Mesendoderm (in vitro differentiated cells): Measurements from ENCODE around the gene PRPF4.

ENCODE experiments used
- DNase-seq: peaks from one replicate; pipeline ENCODE4 v3.0.0; 2013
- H2AK5ac ChIP-seq: 2 replicates; pipeline ENCODE4 v1.6.1; 2013; ENCODE audit warnings: low read length, inconsistent platforms
- H2BK120ac ChIP-seq: 2 replicates; pipeline ENCODE4 v1.6.1; 2013; ENCODE audit warnings: low read depth, mild to moderate bottlenecking, low read length, moderate library complexity, mixed read lengths
- H2BK15ac ChIP-seq: replicated peaks from 2 replicates; pipeline ENCODE4 v1.6.1; 2013; ENCODE audit warnings: low read depth, mild to moderate bottlenecking, moderate library complexity
- H2BK5ac ChIP-seq: 2 replicates; pipeline ENCODE4 v1.6.1; 2013; ENCODE audit warnings: low read length, inconsistent platforms
- H3K18ac ChIP-seq: 2 replicates; pipeline ENCODE4 v1.6.1; 2013; ENCODE audit warnings: mild to moderate bottlenecking, low read length, mixed read lengths
- H3K23ac ChIP-seq: one replicate; pipeline ENCODE4 v1.6.1; 2013; ENCODE audit warnings: low read length
- H3K27ac ChIP-seq: 2 replicates; pipeline ENCODE4 v1.5.1; 2013; ENCODE audit warnings: low read depth, mild to moderate bottlenecking, inconsistent platforms, low read length, moderate library complexity
- H3K27me3 ChIP-seq: 2 replicates; pipeline ENCODE4 v1.6.1; 2013; ENCODE audit warnings: low read length, control low read depth, mild to moderate bottlenecking, inconsistent platforms; ENCODE audit not compliant: insufficient read depth, poor library complexity
- H3K36me3 ChIP-seq: 2 replicates; pipeline ENCODE4 v1.6.1; 2013; ENCODE audit warnings: low read length, inconsistent platforms; ENCODE audit not compliant: control insufficient read depth, insufficient read depth
- H3K4ac ChIP-seq: one replicate; pipeline ENCODE4 v1.6.1; 2013; ENCODE audit warnings: low read depth, mild to moderate bottlenecking, low read length, moderate library complexity
- H3K4me1 ChIP-seq: 2 replicates; pipeline ENCODE4 v1.6.1; 2013; ENCODE audit warnings: low read depth, low read length, inconsistent platforms; ENCODE audit not compliant: control insufficient read depth
- H3K4me2 ChIP-seq: 2 replicates; pipeline ENCODE4 v1.6.1; 2013; ENCODE audit warnings: low read length
- H3K4me3 ChIP-seq: 2 replicates; pipeline ENCODE4 v1.5.1; 2013; ENCODE audit warnings: mild to moderate bottlenecking, low read length
- H3K56ac ChIP-seq: one replicate; pipeline ENCODE4 v1.6.1; 2013; ENCODE audit warnings: low read length
- H3K79me1 ChIP-seq: 2 replicates; pipeline ENCODE4 v1.6.1; 2013; ENCODE audit warnings: low read length, inconsistent platforms
- H3K79me2 ChIP-seq: 2 replicates; pipeline ENCODE4 v1.6.1; 2013; ENCODE audit warnings: mild to moderate bottlenecking, low read length; ENCODE audit not compliant: control insufficient read depth, insufficient read depth
- H3K9ac ChIP-seq: 2 replicates; pipeline ENCODE4 v1.6.1; 2013; ENCODE audit warnings: low read length, inconsistent platforms
- H4K5ac ChIP-seq: one replicate; pipeline ENCODE4 v1.6.1; 2013; ENCODE audit warnings: low read length
- H4K8ac ChIP-seq: one replicate; pipeline ENCODE4 v1.6.1; 2013; ENCODE audit warnings: low read depth, mild to moderate bottlenecking, control low read depth, low read length, moderate library complexity
- WGBS: extraction: QIAGEN DNeasy Blood & Tissue Kit; methylation state at CpG from one replicate; pipeline ENCODE4 v1.1.7; 2013; ENCODE audit warnings: low lambda C conversion rate, missing lambda C conversion rate; ENCODE audit not compliant: insufficient coverage; ENCODE audit errors: extremely low coverage; 5-methylcytosine and 5-hydroxymethylcytosine counted together

The PRPF4 gene

DNA sequence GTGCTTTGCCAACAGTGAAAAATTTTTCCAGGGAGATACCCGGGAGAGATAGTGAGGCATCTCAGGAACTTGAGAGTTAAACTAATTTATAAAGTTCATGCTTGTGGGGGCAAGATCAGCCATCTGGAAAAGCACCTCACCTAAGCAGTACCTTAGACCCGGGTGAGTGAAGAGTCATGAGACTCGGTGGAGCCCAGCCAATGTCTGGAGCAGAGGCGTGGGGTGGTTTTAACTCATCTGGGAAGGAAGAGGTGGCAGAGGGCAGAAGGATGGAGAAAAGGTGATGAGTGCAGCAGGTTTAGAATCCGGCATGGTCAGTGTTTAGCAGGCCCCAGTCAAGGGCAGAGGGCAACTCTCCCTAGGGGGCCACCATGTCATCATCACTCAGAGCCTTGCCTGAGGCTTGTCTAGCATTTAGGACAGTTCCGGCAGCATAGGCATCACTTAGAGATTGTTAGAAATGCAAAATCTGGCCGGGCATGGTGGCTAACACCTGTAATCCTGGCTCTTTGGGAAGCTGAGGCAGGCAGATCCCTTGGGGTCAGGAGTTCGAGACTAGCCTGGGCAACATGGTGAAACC lies 32.0 kb downstream of the PRPF4 start:
- Histone ChIP-seq H3K79me1 (no peaks in the 10 kb centered on the region), H3K79me2 (no peaks in the 10 kb centered on the region), H4K5ac (no peak overlapping the region), H3K23ac (no peak overlapping the region), H3K4me1 (no peaks in the 10 kb centered on the region), H3K4me2 (no peak overlapping the region), H3K4me3 (no peak overlapping the region), H3K27ac (no peak overlapping the region), H3K9ac (no peak overlapping the region), H2AK5ac (no peak overlapping the region), H2BK5ac (no peak overlapping the region), H3K4ac (no peak overlapping the region), H3K56ac (no peak overlapping the region), H2BK15ac (no peak overlapping the region), H4K8ac (no peak overlapping the region), H2BK120ac (no peak overlapping the region), H3K36me3 (no peaks in the 10 kb centered on the region), H3K27me3 (no peaks in the 10 kb centered on the region), H3K18ac (no peak overlapping the region)
- DNase-seq = no peak
- WGBS = no CpG with 5 or more reads among the region's 8 CpGs

DNA sequence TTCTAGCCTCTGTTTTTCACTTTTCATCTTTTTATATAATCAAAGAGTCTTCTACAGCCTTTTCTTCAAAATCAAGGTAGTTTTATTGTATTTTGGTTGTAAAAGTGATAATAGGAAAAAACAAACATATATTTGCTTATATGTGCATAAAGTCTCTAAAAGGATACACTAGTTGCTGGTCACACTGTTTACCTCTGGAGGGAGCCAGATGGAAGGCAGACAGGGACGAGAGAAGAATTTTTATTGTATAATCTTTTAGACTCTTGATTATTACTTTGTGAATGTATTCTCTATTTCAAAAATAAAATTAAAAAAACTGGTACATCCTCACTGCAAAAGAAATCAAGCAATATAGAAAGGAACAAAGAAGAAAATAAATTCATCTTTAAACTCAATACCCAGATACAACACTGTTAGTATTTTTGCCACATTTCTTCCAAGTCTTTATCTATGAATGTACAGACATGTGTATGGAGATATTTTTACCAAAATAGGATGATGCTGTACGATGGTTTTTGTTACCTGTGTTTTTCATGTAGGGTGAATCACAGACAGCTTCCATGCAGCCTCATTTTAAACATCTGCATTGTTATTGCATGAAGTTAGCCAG lies 33.9 kb downstream of the PRPF4 start:
- Histone ChIP-seq H2BK5ac (no peak overlapping the region), H3K4me2 (no peak overlapping the region), H4K8ac (no peak overlapping the region), H3K27ac (no peak overlapping the region), H4K5ac (no peak overlapping the region), H3K18ac (no peak overlapping the region), H2BK15ac (no peak overlapping the region), H3K9ac (no peak overlapping the region), H2BK120ac (no peak overlapping the region), H3K4me1 (no peaks in the 10 kb centered on the region), H3K4me3 (no peak overlapping the region), H3K56ac (no peak overlapping the region), H3K36me3 (no peaks in the 10 kb centered on the region), H3K4ac (no peak overlapping the region), H3K27me3 (no peaks in the 10 kb centered on the region), H3K79me1 (no peaks in the 10 kb centered on the region), H3K23ac (no peak overlapping the region), H2AK5ac (no peak overlapping the region), H3K79me2 (no peaks in the 10 kb centered on the region)
- WGBS = no CpG with 5 or more reads among the region's 2 CpGs
- DNase-seq = peak; percentile 25

DNA sequence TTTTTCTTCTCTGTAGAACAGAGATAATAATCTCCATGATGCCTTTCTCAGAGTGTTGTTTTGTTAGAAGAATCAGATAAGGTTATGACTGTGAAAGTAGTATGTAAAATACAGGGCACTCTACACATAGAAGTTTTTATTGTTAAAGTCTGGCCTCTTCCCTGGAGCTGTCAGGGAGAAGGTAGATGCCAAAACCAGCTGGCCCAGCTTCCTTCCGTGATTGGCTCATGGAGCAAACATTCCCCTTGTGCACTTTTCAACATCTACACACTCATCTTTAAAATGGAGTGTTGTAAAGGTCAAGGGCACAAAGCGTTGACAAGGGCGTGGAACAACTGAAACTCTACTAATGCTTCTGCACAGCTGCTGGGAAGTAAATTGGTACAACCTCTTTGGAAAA lies 35.1 kb downstream of the PRPF4 start:
- H3K79me2 ChIP-seq = no peaks in the 10 kb centered on the region
- no peak overlapping the region for H2BK5ac ChIP-seq
- H4K8ac ChIP-seq = no peak overlapping the region
- H2AK5ac ChIP-seq = no peak overlapping the region
- no peaks in the 10 kb centered on the region for H3K4me1 ChIP-seq
- no peak overlapping the region for H3K4me2 ChIP-seq
- H3K18ac ChIP-seq = no peak overlapping the region
- H3K56ac ChIP-seq = no peak overlapping the region
- no peaks in the 10 kb centered on the region for H3K36me3 ChIP-seq
- no peak overlapping the region for H3K23ac ChIP-seq
- no peaks in the 10 kb centered on the region for H3K27me3 ChIP-seq
- no peak overlapping the region for H3K27ac ChIP-seq
- no peak overlapping the region for H3K4me3 ChIP-seq
- WGBS = no CpG with 5 or more reads among the region's 3 CpGs
- no peak overlapping the region for H3K9ac ChIP-seq
- DNase-seq = no peak
- H3K79me1 ChIP-seq = no peaks in the 10 kb centered on the region
- H4K5ac ChIP-seq = no peak overlapping the region
- no peak overlapping the region for H2BK120ac ChIP-seq
- no peak overlapping the region for H3K4ac ChIP-seq
- H2BK15ac ChIP-seq = no peak overlapping the region

DNA sequence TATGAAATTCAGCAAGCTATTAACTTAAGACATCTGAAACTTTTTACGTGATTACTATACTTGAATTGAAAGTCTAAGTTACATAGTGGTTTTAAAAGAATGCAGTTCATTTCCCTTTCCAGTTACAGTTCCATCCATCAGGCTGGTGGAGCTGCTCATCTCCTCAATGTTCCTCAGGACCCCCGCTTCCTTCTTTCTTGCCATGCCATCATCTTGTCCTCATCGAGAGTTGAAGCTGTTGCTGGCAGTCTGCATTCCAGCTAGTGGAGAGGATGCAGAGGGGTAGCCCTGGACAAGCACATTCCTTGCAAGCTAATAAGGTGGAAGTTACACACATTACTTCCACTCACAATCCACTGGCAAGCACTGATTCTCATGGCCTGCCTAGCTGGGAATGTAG lies 36.5 kb downstream of the PRPF4 start:
- H3K36me3 ChIP-seq = no peaks in the 10 kb centered on the region

DNA sequence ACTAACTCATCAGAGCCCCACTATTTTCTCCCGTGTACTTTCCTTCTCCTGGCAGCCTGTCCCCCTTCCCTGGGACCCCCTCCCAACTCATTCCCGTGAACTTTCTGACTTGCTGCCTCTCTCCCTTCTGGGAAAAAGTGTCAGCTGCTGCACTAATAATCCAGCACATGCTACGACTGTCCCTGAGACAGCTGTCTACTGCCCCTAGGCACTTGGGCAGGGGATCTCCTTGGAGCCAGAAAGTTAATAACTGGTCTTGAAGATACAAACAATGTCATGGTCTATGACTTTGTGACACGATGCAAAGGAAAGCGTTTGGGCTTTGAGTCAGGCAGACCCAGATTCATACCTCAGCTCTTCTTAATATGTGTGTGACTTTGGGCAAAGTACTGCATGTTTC lies 37.8 kb downstream of the PRPF4 start:
- Histone ChIP-seq H2BK15ac (no peak overlapping the region), H3K79me1 (no peaks in the 10 kb centered on the region), H3K23ac (no peak overlapping the region), H3K4me2 (no peak overlapping the region), H3K4ac (no peak overlapping the region), H3K27me3 (no peaks in the 10 kb centered on the region), H3K79me2 (no peaks in the 10 kb centered on the region), H2AK5ac (no peak overlapping the region), H3K9ac (no peak overlapping the region), H3K36me3 (no peaks in the 10 kb centered on the region), H3K4me1 (no peaks in the 10 kb centered on the region), H4K8ac (no peak overlapping the region), H3K56ac (no peak overlapping the region), H3K27ac (no peak overlapping the region), H2BK5ac (no peak overlapping the region), H3K18ac (no peak overlapping the region), H2BK120ac (no peak overlapping the region), H3K4me3 (no peak overlapping the region), H4K5ac (no peak overlapping the region)
- no CpG with 5 or more reads among the region's 5 CpGs for WGBS
- no peak for DNase-seq

More for the DNA sequence above, 36.5 kb downstream of the PRPF4 start:
- H3K23ac ChIP-seq = no peak overlapping the region
- H3K56ac ChIP-seq = no peak overlapping the region
- H3K27me3 ChIP-seq = no peaks in the 10 kb centered on the region
- H3K79me2 ChIP-seq = no peaks in the 10 kb centered on the region
- no peak overlapping the region for H2BK120ac ChIP-seq
- H3K4me3 ChIP-seq = no peak overlapping the region
- H3K79me1 ChIP-seq = no peaks in the 10 kb centered on the region
- H3K4me1 ChIP-seq = no peaks in the 10 kb centered on the region
- H3K18ac ChIP-seq = no peak overlapping the region
- no peak overlapping the region for H2BK15ac ChIP-seq
- H2BK5ac ChIP-seq = no peak overlapping the region
- H3K4me2 ChIP-seq = no peak overlapping the region
- DNase-seq = no peak
- H3K27ac ChIP-seq = no peak overlapping the region
- H3K9ac ChIP-seq = no peak overlapping the region
- no peak overlapping the region for H4K5ac ChIP-seq
- no peak overlapping the region for H2AK5ac ChIP-seq
- no peak overlapping the region for H4K8ac ChIP-seq
- no peak overlapping the region for H3K4ac ChIP-seq
- no CpG with 5 or more reads among the region's 3 CpGs for WGBS

DNA sequence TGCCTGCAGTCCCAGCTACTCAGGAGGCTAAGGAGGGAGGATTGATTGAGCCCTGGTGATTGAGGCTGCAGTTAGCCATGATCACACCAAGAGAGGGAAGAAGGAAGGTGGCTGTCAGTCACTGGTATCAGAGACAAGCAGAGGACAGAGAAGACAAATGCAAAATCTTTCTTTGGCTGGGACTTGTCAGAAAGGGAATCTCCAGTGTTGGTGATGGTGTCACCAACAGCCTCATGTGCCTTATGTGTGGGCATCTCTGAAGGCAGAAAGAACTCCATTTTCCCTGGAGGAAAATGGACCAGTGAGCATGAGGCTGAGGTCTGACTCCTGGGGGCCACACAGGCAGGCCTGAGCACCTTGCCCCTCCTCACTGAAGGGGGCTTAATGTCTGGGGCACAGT lies 39.8 kb downstream of the PRPF4 start:
- Histone ChIP-seq H3K18ac (no peak overlapping the region), H2AK5ac (no peak overlapping the region), H2BK120ac (no peak overlapping the region), H3K79me2 (no peaks in the 10 kb centered on the region), H4K8ac (no peak overlapping the region), H3K23ac (no peak overlapping the region), H3K4me1 (no peaks in the 10 kb centered on the region), H3K4me2 (no peak overlapping the region), H3K4me3 (no peak overlapping the region), H3K9ac (no peak overlapping the region), H3K79me1 (no peaks in the 10 kb centered on the region), H3K27me3 (no peaks in the 10 kb centered on the region), H2BK5ac (no peak overlapping the region), H4K5ac (no peak overlapping the region), H3K4ac (no peak overlapping the region), H3K27ac (no peak overlapping the region), H3K36me3 (no peaks in the 10 kb centered on the region), H3K56ac (no peak overlapping the region), H2BK15ac (no peak overlapping the region)
- DNase-seq = no peak
